Mesodermal cell (in vitro differentiated cells): Measurements from ENCODE around the gene SPRYD3.

Experiments used
- H3K27ac ChIP-seq: 2 replicates; pipeline ENCODE4 v1.7.0; 2013; ENCODE audit warnings: mild to moderate bottlenecking, low read depth, low read length, moderate library complexity; ENCODE audit not compliant: severe bottlenecking
- H3K36me3 ChIP-seq: 2 replicates; pipeline ENCODE4 v1.7.1; 2013; ENCODE audit warnings: mild to moderate bottlenecking, low read length, moderate library complexity; ENCODE audit not compliant: control insufficient read depth, insufficient read depth
- H3K4me1 ChIP-seq: one replicate; pipeline ENCODE4 v1.7.1; 2013; ENCODE audit warnings: mild to moderate bottlenecking, low read length; ENCODE audit not compliant: insufficient read depth, control insufficient read depth, poor library complexity, severe bottlenecking
- H3K4me3 ChIP-seq: 2 replicates; pipeline ENCODE4 v1.7.0; 2013; ENCODE audit warnings: low read length, control low read depth, mild to moderate bottlenecking; ENCODE audit not compliant: insufficient read depth, poor library complexity, severe bottlenecking; ENCODE audit errors: extremely low read depth
- H3K9me3 ChIP-seq: 2 replicates; pipeline ENCODE4 v1.7.1; 2013; ENCODE audit warnings: mild to moderate bottlenecking, low read length, moderate library complexity; ENCODE audit not compliant: control insufficient read depth
- WGBS, 2 experiments: methylation state at CpG; one replicate each; pipeline ENCODE4 v1.1.5; 2013; ENCODE audit warnings: missing lambda C conversion rate in 2 of 2; ENCODE audit not compliant: insufficient coverage in 2 of 2; 5-methylcytosine and 5-hydroxymethylcytosine counted together

The SPRYD3 gene

GRCh38 chr12:53067993-53068770 is 11.0 kb downstream of the SPRYD3 start:
- no peak overlapping the region for H3K4me3 ChIP-seq
- no peak overlapping the region for H3K27ac ChIP-seq
- peaks cover 44% of the 10 kb centered on the region for H3K4me1 ChIP-seq
- no peaks in the 10 kb centered on the region for H3K9me3 ChIP-seq
- WGBS, 2 experiments: 91 to 95% methylated on average over 11 to 12 of the region's 13 CpGs
- peaks cover 19% of the 10 kb centered on the region for H3K36me3 ChIP-seq

GRCh38 chr12:53067074-53067992 is 11.9 kb downstream of the SPRYD3 start:
- H3K4me3 ChIP-seq: no peak overlapping the region
- peaks cover 24% of the 10 kb centered on the region for H3K36me3 ChIP-seq
- peaks cover 37% of the 10 kb centered on the region for H3K4me1 ChIP-seq
- H3K27ac ChIP-seq: peak overlapping the region; percentile 53
- no peaks in the 10 kb centered on the region for H3K9me3 ChIP-seq
- 82 to 89% methylated on average over 4 of the region's 7 CpGs for WGBS, 2 experiments

- Histone ChIP-seq H3K4me1 (peaks cover 26% of the 10 kb centered on the region), H3K9me3 (no peaks in the 10 kb centered on the region), H3K4me3 (no peak overlapping the region), H3K27ac (no peak overlapping the region), H3K36me3 (peaks cover 28% of the 10 kb centered on the region)
- 53 to 58% methylated on average over 11 to 13 of the region's 24 CpGs for WGBS, 2 experiments
Observed at GRCh38 chr12:53065975-53066931, 12.9 kb downstream of the SPRYD3 start.

GRCh38 chr12:53065470-53065869 is 13.7 kb downstream of the SPRYD3 start:
- no peaks in the 10 kb centered on the region for H3K9me3 ChIP-seq
- no peak overlapping the region for H3K27ac ChIP-seq
- no peak overlapping the region for H3K4me3 ChIP-seq
- WGBS, 2 experiments: 84 to 85% methylated on average over 4 of the region's 7 CpGs
- H3K36me3 ChIP-seq: peaks cover 24% of the 10 kb centered on the region
- peaks cover 19% of the 10 kb centered on the region for H3K4me1 ChIP-seq

GRCh38 chr12:53064613-53065436 is 14.4 kb downstream of the SPRYD3 start:
- Histone ChIP-seq H3K4me1 (peaks cover 19% of the 10 kb centered on the region), H3K9me3 (no peaks in the 10 kb centered on the region), H3K36me3 (peaks cover 24% of the 10 kb centered on the region), H3K27ac (no peak overlapping the region), H3K4me3 (no peak overlapping the region)
- 94 to 96% methylated on average over 7 to 8 of the region's 11 CpGs for WGBS, 2 experiments

- H3K27ac ChIP-seq: no peak overlapping the region
- H3K4me3 ChIP-seq: no peak overlapping the region
- peaks cover 24% of the 10 kb centered on the region for H3K36me3 ChIP-seq
- no peaks in the 10 kb centered on the region for H3K9me3 ChIP-seq
- 92 to 95% methylated on average over 8 to 11 of the region's 13 CpGs for WGBS, 2 experiments
- H3K4me1 ChIP-seq: peaks cover 23% of the 10 kb centered on the region
Observed at GRCh38 chr12:53063708-53064612, 15.2 kb downstream of the SPRYD3 start.

- Histone ChIP-seq H3K4me3 (no peak overlapping the region), H3K9me3 (no peaks in the 10 kb centered on the region), H3K36me3 (peaks cover 24% of the 10 kb centered on the region), H3K27ac (no peak overlapping the region), H3K4me1 (peaks cover 23% of the 10 kb centered on the region)
- 93 to 97% methylated on average over 8 to 11 of the region's 14 CpGs for WGBS, 2 experiments
Observed at GRCh38 chr12:53062977-53063707, 16.0 kb downstream of the SPRYD3 start.

GRCh38 chr12:53062011-53062961 is 16.9 kb downstream of the SPRYD3 start:
- peaks cover 24% of the 10 kb centered on the region for H3K36me3 ChIP-seq
- 89 to 96% methylated on average over 16 to 18 of the region's 20 CpGs for WGBS, 2 experiments
- no peaks in the 10 kb centered on the region for H3K9me3 ChIP-seq
- H3K4me3 ChIP-seq: no peak overlapping the region
- H3K4me1 ChIP-seq: peaks cover 17% of the 10 kb centered on the region
- H3K27ac ChIP-seq: no peak overlapping the region
